ENCODE data around the gene CNBP.
"Not testable (repeated sequence)": the region's sequence is repeated elsewhere in the genome, so short reads cannot be mapped to it uniquely, and the experiment has no call there.

- not testable (repeated sequence) for TF ChIP-seq CTCF (conservative IDR thresholded peaks at IDR 0.05 in 1 of 2, IDR thresholded peaks at IDR 0.05 in 1 of 2; ENCODE audit: low read depth in 1 of 2, low read length in 2 of 2); EZH2 (IDR thresholded peaks at IDR 0.05; ENCODE audit: low read length, missing control alignments)
Observed at GRCh38 chr3:129184784-129185542, 1.3 kb upstream of the CNBP start.

All from fibroblast of lung (primary cell).